ENCODE results near the gene DDX28.
A peak's percentile ranks its signal among the peaks of the same experiment; 100 is the strongest.

The DDX28 gene, protein sequence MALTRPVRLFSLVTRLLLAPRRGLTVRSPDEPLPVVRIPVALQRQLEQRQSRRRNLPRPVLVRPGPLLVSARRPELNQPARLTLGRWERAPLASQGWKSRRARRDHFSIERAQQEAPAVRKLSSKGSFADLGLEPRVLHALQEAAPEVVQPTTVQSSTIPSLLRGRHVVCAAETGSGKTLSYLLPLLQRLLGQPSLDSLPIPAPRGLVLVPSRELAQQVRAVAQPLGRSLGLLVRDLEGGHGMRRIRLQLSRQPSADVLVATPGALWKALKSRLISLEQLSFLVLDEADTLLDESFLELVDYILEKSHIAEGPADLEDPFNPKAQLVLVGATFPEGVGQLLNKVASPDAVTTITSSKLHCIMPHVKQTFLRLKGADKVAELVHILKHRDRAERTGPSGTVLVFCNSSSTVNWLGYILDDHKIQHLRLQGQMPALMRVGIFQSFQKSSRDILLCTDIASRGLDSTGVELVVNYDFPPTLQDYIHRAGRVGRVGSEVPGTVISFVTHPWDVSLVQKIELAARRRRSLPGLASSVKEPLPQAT

GRCh38 chr16:68022728-68023537, at the start of gene DDX28, which contains the start of gene DUS2:
TSS of gene DDX28 (minus strand) at chr16:68023232. CDS start at chr16:68023202, 30 bp downstream.
TSS of gene DUS2 (plus strand) at chr16:68023284. CDS start at chr16:68038024, 14,740 bp downstream.
- Histone ChIP-seq H3K4me3 (ENCODE audit: low read depth, low read length) (peak within 1 kb of the TSS; percentile 60), H3K36me3 (peaks cover 42% of the 10 kb centered on the region), H3K27me3 (ENCODE audit: insufficient read depth, low read depth, severe bottlenecking) (no peaks in the 10 kb centered on the region), H3K9me3 (ENCODE audit: severe bottlenecking) (no peaks in the 10 kb centered on the region), H3K27ac (peak within 1 kb of the TSS; percentile 90)
- TF ChIP-seq, protein P1, sequence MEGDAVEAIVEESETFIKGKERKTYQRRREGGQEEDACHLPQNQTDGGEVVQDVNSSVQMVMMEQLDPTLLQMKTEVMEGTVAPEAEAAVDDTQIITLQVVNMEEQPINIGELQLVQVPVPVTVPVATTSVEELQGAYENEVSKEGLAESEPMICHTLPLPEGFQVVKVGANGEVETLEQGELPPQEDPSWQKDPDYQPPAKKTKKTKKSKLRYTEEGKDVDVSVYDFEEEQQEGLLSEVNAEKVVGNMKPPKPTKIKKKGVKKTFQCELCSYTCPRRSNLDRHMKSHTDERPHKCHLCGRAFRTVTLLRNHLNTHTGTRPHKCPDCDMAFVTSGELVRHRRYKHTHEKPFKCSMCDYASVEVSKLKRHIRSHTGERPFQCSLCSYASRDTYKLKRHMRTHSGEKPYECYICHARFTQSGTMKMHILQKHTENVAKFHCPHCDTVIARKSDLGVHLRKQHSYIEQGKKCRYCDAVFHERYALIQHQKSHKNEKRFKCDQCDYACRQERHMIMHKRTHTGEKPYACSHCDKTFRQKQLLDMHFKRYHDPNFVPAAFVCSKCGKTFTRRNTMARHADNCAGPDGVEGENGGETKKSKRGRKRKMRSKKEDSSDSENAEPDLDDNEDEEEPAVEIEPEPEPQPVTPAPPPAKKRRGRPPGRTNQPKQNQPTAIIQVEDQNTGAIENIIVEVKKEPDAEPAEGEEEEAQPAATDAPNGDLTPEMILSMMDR (IDR thresholded peaks at IDR 0.05; ENCODE audit: low read depth, low read length) = no peak
- peak; percentile 90 for DNase-seq

GRCh38 chr16:68072038-68072695, 49.1 kb upstream of the DDX28 start:
- Histone ChIP-seq H3K4me3 (ENCODE audit: low read depth, low read length) (no peak overlapping the region), H3K9me3 (ENCODE audit: severe bottlenecking) (no peaks in the 10 kb centered on the region), H3K27me3 (ENCODE audit: insufficient read depth, low read depth, severe bottlenecking) (no peaks in the 10 kb centered on the region), H3K27ac (no peak overlapping the region), H3K36me3 (peaks cover 41% of the 10 kb centered on the region)
- DNase-seq = no peak
- TF ChIP-seq, protein P1 (IDR thresholded peaks at IDR 0.05; ENCODE audit: low read depth, low read length) = no peak

GRCh38 chr16:68071518-68071901, 48.5 kb upstream of the DDX28 start:
- TF ChIP-seq, protein P1 (IDR thresholded peaks at IDR 0.05; ENCODE audit: low read depth, low read length) = no peak

DNA sequence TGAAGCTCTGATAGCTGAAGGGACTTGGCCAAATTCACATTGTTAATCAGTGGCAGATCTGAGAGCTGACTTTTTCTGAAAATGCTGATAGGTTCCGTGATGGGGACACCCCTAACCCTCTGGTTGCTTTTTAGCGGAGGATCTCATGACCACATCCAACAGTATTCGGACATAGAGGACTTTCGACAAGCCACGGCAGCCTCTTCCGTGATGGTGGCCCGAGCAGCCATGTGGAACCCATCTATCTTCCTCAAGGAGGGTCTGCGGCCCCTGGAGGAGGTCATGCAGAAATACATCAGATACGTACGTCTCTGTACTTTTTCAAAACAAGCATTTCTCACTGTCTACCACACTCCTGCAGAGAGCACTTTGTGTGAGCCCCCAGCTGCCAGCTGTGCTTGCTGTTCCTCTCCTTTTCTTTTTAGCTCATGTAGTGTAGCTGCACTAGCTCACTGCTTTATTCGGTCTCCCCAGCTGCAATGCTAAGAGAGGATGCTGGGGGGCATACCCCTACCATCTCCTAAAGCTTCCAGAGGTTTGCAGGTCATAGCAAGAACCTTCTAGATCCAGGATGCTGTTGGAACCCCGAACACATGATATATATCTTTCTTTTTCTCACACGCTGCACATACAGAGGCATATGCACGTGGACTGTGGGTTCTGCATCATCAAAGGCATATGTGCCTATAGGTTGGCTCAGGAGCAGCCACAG, 47.9 kb upstream of the DDX28 start:
- Histone ChIP-seq H3K27ac (no peak overlapping the region), H3K4me3 (ENCODE audit: low read depth, low read length) (no peak overlapping the region)
- DNase-seq = no peak

More at GRCh38 chr16:68071518-68071901, 48.5 kb upstream of the DDX28 start:
- H3K27ac ChIP-seq = no peak overlapping the region
- DNase-seq = no peak
- H3K36me3 ChIP-seq = peaks cover 39% of the 10 kb centered on the region
- H3K4me3 ChIP-seq (ENCODE audit: low read depth, low read length) = no peak overlapping the region
- no peaks in the 10 kb centered on the region for H3K9me3 ChIP-seq (ENCODE audit: severe bottlenecking)
- no peaks in the 10 kb centered on the region for H3K27me3 ChIP-seq (ENCODE audit: insufficient read depth, low read depth, severe bottlenecking)

More for the DNA sequence above, 47.9 kb upstream of the DDX28 start:
- Histone ChIP-seq H3K9me3 (ENCODE audit: severe bottlenecking) (no peaks in the 10 kb centered on the region), H3K36me3 (peaks cover 39% of the 10 kb centered on the region), H3K27me3 (ENCODE audit: insufficient read depth, low read depth, severe bottlenecking) (no peaks in the 10 kb centered on the region)
- TF ChIP-seq, protein P1 (IDR thresholded peaks at IDR 0.05; ENCODE audit: low read depth, low read length) = no peak

Data from WERI-Rb-1 (cell line).